Keratinocyte (primary cell): ENCODE data around the gene TNFSF8. TPM values are rescaled to one million over a fixed set of nuclear protein-coding genes. Genes with fewer than 3 reads are reported as not detected.

Experiments
- DNase-seq: peaks from one replicate; pipeline ENCODE4 v3.0.0-alpha.2; 2011; ENCODE audit warnings: low read depth, missing footprints, low spot score
- FAIRE-seq: peaks from 2 replicates; lab custom pipeline; 2011; peaks lifted over from hg19 to GRCh38; lab: Jason Lieb, UNC
- H2AFZ ChIP-seq: 2 replicates; pipeline ENCODE4 v1.6.0; 2012; ENCODE audit warnings: low read length, control low read depth, inconsistent platforms; ENCODE audit not compliant: control insufficient read depth
- H3K27ac ChIP-seq: 2 replicates; pipeline ENCODE4 v1.5.1; 2011; ENCODE audit warnings: low read length; ENCODE audit not compliant: control insufficient read depth, insufficient read depth
- H3K27me3 ChIP-seq: 3 replicates; pipeline ENCODE4 v1.6.0; 2011; ENCODE audit warnings: low read length; ENCODE audit not compliant: control insufficient read depth, insufficient read depth; ENCODE audit errors: extremely low read depth
- H3K36me3 ChIP-seq, 2 experiments: 2 replicates in 1 of 2; 3 replicates in 1 of 2; pipeline ENCODE4 v1.5.1; 2011; ENCODE audit warnings: low read length in 2 of 2, mild to moderate bottlenecking in 1 of 2; ENCODE audit not compliant: control insufficient read depth in 2 of 2, insufficient read depth in 2 of 2; ENCODE audit errors: extremely low read depth in 1 of 2
- H3K4me1 ChIP-seq: 3 replicates; pipeline ENCODE4 v1.5.1; 2011; ENCODE audit warnings: low read length; ENCODE audit not compliant: control insufficient read depth, insufficient read depth; ENCODE audit errors: extremely low read depth
- H3K4me2 ChIP-seq: 3 replicates; pipeline ENCODE4 v1.6.0; 2011; ENCODE audit warnings: low read depth, low read length; ENCODE audit not compliant: control insufficient read depth, insufficient read depth; ENCODE audit errors: extremely low read depth
- H3K4me3 ChIP-seq, 3 experiments: fragments of 200-600 bp in 1 of 3; sonication (generic) in 1 of 3; 2 replicates in 2 of 3; 3 replicates in 1 of 3; pipeline ENCODE4 v1.5.1; 2011 to 2016; ENCODE audit warnings: low read length in 3 of 3, mild to moderate bottlenecking in 3 of 3, control low read depth in 2 of 3, inconsistent platforms in 1 of 3, low read depth in 1 of 3, mixed read lengths in 1 of 3, mixed run types in 1 of 3, moderate library complexity in 1 of 3; ENCODE audit not compliant: control insufficient read depth in 2 of 3, insufficient read depth in 2 of 3; ENCODE audit errors: extremely low read depth in 1 of 3
- H3K79me2 ChIP-seq: 2 replicates; pipeline ENCODE4 v1.6.0; 2012; ENCODE audit warnings: low read length; ENCODE audit not compliant: control insufficient read depth, insufficient read depth
- H3K9ac ChIP-seq: 3 replicates; pipeline ENCODE4 v1.6.0; 2011; ENCODE audit warnings: low read length; ENCODE audit not compliant: control insufficient read depth, insufficient read depth; ENCODE audit errors: extremely low read depth
- H3K9me1 ChIP-seq: 3 replicates; pipeline ENCODE4 v1.6.0; 2011; ENCODE audit warnings: low read length; ENCODE audit not compliant: control insufficient read depth, insufficient read depth; ENCODE audit errors: extremely low read depth
- H3K9me3 ChIP-seq: 2 replicates; pipeline ENCODE4 v1.5.1; 2012; ENCODE audit warnings: low read depth, low read length; ENCODE audit not compliant: control insufficient read depth
- H4K20me1 ChIP-seq: 3 replicates; pipeline ENCODE4 v1.6.0; 2011; ENCODE audit warnings: low read length; ENCODE audit not compliant: control insufficient read depth, insufficient read depth; ENCODE audit errors: extremely low read depth
- CTCF ChIP-seq, 3 experiments: IDR thresholded peaks in 1 of 3; conservative IDR thresholded peaks in 1 of 3; optimal IDR thresholded peaks in 1 of 3; 2 replicates in 2 of 3; 3 replicates in 1 of 3; pipeline versions ENCODE3 to v1.5.1; 2011; ENCODE audit warnings: low read length in 3 of 3, mild to moderate bottlenecking in 3 of 3, moderate library complexity in 2 of 3, control low read depth in 1 of 3, inconsistent platforms in 1 of 3; ENCODE audit not compliant: insufficient read depth in 2 of 3; ENCODE audit errors: extremely low read depth in 1 of 3
- EZH2 ChIP-seq: IDR thresholded peaks from one replicate; pipeline ENCODE4 v1.6.1; 2012; ENCODE audit warnings: inconsistent platforms, mild to moderate bottlenecking, low read length, moderate library complexity
- dilution Hi-C: fragments of 300-500 bp; cut with MboI; formaldehyde crosslinking; loops from one replicate; pipeline ENCODE4 v1.7.0; 2020; ENCODE audit warnings: low sequenced_read_pairs; ENCODE audit not compliant: extremely low pct_ligation_motif_present
- polyA minus RNA-seq, 3 experiments: library from RNA; depleted of rRNA, polyadenylated mRNA; stranded (reverse); fragments of >200 nt; gene quantifications; 1 replicate in 1 of 3; 2 replicates in 1 of 3; 3 replicates in 1 of 3; pipeline ENCODE4 v1.2.3, GENCODE V29; 2011
- polyA plus RNA-seq, 5 experiments: library from polyadenylated mRNA; depleted of rRNA in 3 of 5; stranded (reverse) in 3 of 5; stranded (forward) in 1 of 5; unstranded in 1 of 5; fragments of >200 nt; gene quantifications; 1 replicate in 1 of 5; 2 replicates in 3 of 5; 3 replicates in 1 of 5; pipeline versions ENCODE4 v1.2.1 to v1.2.3, GENCODE V29; 2011 to 2012; ENCODE audit warnings: missing spikeins in 2 of 5, low read depth in 1 of 5, low replicate concordance in 1 of 5

TNFSF8 gene
- polyA plus RNA-seq = not detected in 3 replicates
- polyA plus RNA-seq (2011; ENCODE audit: low read depth) = not detected
- polyA plus RNA-seq (2011; cell fraction: cytosol; rRNA removed) = not detected in 2 replicates
- not detected in 2 replicates for polyA plus RNA-seq (2011; cell fraction: nucleus; rRNA removed)
- polyA plus RNA-seq (2012; ENCODE audit: low replicate concordance) = not detected in 2 replicates
- not detected in 3 replicates for polyA minus RNA-seq
- not detected for polyA minus RNA-seq (2011; cell fraction: cytosol; rRNA and poly(A)+ RNA removed)
- polyA minus RNA-seq (2011; cell fraction: nucleus; rRNA and poly(A)+ RNA removed) = not detected in 2 replicates

GRCh38 chr9:114930056-114930812 is at the start of gene TNFSF8:
Gene TNFSF8, minus strand, starts transcription at chr9:114930591. Its CDS starts 288 bp downstream, at chr9:114930303.
- Histone ChIP-seq H4K20me1 (no peaks in the 10 kb centered on the region), H3K79me2 (no peaks in the 10 kb centered on the region), H3K9me3 (no peaks in the 10 kb centered on the region), H3K9ac (no peak within 1 kb of the TSS), H2AFZ (no peak within 1 kb of the TSS), H3K4me2 (no peak within 1 kb of the TSS), H3K9me1 (no peaks in the 10 kb centered on the region), H3K27me3 (peaks cover 12% of the 10 kb centered on the region), H3K27ac (no peak within 1 kb of the TSS), H3K36me3 (no peaks in the 10 kb centered on the region), H3K4me1 (no peaks in the 10 kb centered on the region), H3K4me3 (no peak within 1 kb of the TSS)
- DNase-seq = no peak
- dilution Hi-C loops = no loop called here
- TF ChIP-seq EZH2 (no peak), CTCF (optimal IDR thresholded peaks at IDR 0.05 in 1 of 3, IDR thresholded peaks at IDR 0.05 in 1 of 3, conservative IDR thresholded peaks at IDR 0.05 in 1 of 3; ENCODE audit: extremely low read depth in 1 of 3, insufficient read depth in 2 of 3, low read length in 3 of 3) (no peak)
- no peak for FAIRE-seq

GRCh38 chr9:114973216-114973615 is 42.8 kb upstream of the TNFSF8 start:
- Histone ChIP-seq H3K27ac (no peak overlapping the region), H3K9ac (no peak overlapping the region), H3K9me3 (no peaks in the 10 kb centered on the region), H4K20me1 (no peaks in the 10 kb centered on the region), H2AFZ (no peak overlapping the region), H3K27me3 (no peaks in the 10 kb centered on the region), H3K4me2 (no peak overlapping the region), H3K4me3 (no peak overlapping the region), H3K4me1 (peaks cover 3% of the 10 kb centered on the region), H3K36me3 (no peaks in the 10 kb centered on the region), H3K79me2 (no peaks in the 10 kb centered on the region), H3K9me1 (no peaks in the 10 kb centered on the region)
- TF ChIP-seq EZH2 = no peak
- no peak for TF ChIP-seq CTCF (optimal IDR thresholded peaks at IDR 0.05 in 1 of 3, IDR thresholded peaks at IDR 0.05 in 1 of 3, conservative IDR thresholded peaks at IDR 0.05 in 1 of 3; ENCODE audit: extremely low read depth in 1 of 3, insufficient read depth in 2 of 3, low read length in 3 of 3)
- FAIRE-seq (no peak), DNase-seq (no peak)
- dilution Hi-C loops = no loop called here
